ENCODE results near the gene OR13C8. TPM values are rescaled to one million over a fixed set of nuclear protein-coding genes. Genes with fewer than 3 reads are reported as not detected.

The OR13C8 gene
- total and polyA plus RNA-seq, 4 donors, result not detected

Other genes starting within 250 kb of the OR13C8 start
- not detected for gene OR13F1, start 64.9 kb upstream of the OR13C8 start, total RNA-seq
- gene OR13F1, start 64.9 kb upstream of the OR13C8 start, polyA plus RNA-seq, result not detected
- not detected for gene OR13C4, start 42.0 kb upstream of the OR13C8 start, total RNA-seq
- gene OR13C4, start 42.0 kb upstream of the OR13C8 start, polyA plus RNA-seq, result not detected
- gene OR13C3, start 32.3 kb upstream of the OR13C8 start, total RNA-seq, result not detected
- gene OR13C3, start 32.3 kb upstream of the OR13C8 start, polyA plus RNA-seq, result not detected
- not detected for gene OR13C5, start 30.2 kb downstream of the OR13C8 start, total RNA-seq
- gene OR13C5, start 30.2 kb downstream of the OR13C8 start, polyA plus RNA-seq, result not detected
- gene OR13C2, start 36.5 kb downstream of the OR13C8 start, total RNA-seq, result not detected
- not detected for gene OR13C2, start 36.5 kb downstream of the OR13C8 start, polyA plus RNA-seq
- gene OR13C9, start 49.0 kb downstream of the OR13C8 start, total RNA-seq, result not detected
- not detected for gene OR13C9, start 49.0 kb downstream of the OR13C8 start, polyA plus RNA-seq
- not detected for gene OR13D1, start 125.3 kb downstream of the OR13C8 start, total RNA-seq
- not detected for gene OR13D1, start 125.3 kb downstream of the OR13C8 start, polyA plus RNA-seq
- gene NIPSNAP3A, start 178.5 kb downstream of the OR13C8 start, total RNA-seq, result 10 to 100 TPM; 24.2 to 28.7 TPM
- 10 to 100 TPM; 31.6 to 34.8 TPM for gene NIPSNAP3A, start 178.5 kb downstream of the OR13C8 start, polyA plus RNA-seq
- 10 to 100 TPM in 1 of 2 donors, 1 to 10 TPM in 1; 7.8 to 12.6 TPM for gene NIPSNAP3B, start 195.0 kb downstream of the OR13C8 start, total RNA-seq
- gene NIPSNAP3B, start 195.0 kb downstream of the OR13C8 start, polyA plus RNA-seq, result 1 to 10 TPM; 1.4 to 8.9 TPM

All from aorta (tissue), 4 donors.